DND-41 (cell line): Measurements from ENCODE around the gene KRTAP19-8.

Experiments used
- CTCF ChIP-seq: IDR thresholded peaks from 2 replicates; pipeline ENCODE4 v1.5.1; 2012; ENCODE audit warnings: borderline replicate concordance, low read length, moderate library complexity, mild to moderate bottlenecking; ENCODE audit not compliant: poor library complexity, severe bottlenecking; ENCODE audit errors: extremely low read depth
- EZH2 ChIP-seq: IDR thresholded peaks from 3 replicates; pipeline ENCODE4 v1.6.1; 2012; ENCODE audit warnings: borderline replicate concordance, low read depth, mild to moderate bottlenecking, moderate library complexity, low read length, inconsistent platforms; ENCODE audit not compliant: severe bottlenecking

GRCh38 chr21:31012133-31013089 is 25.9 kb downstream of the KRTAP19-8 start:
- TF ChIP-seq CTCF (no peak), EZH2 (no peak)
